Sigmoid colon (tissue), 4 donors: ENCODE results near the gene CUX1.

ENCODE experiments used
- POLR2AphosphoS5 ChIP-seq, 4 donors: sonication (generic); formaldehyde crosslinking; IDR thresholded peaks; one replicate each; pipeline ENCODE4 v1.6.1; 2017; ENCODE audit warnings: antibody characterized with exemption in 4 of 4
- TF ChIP-seq, protein P1 (sequence below), 4 experiments: fragments of 450-650 bp in 3 of 4; fragments of 200-600 bp in 1 of 4; IDR thresholded peaks; one replicate each; pipeline ENCODE4 v1.5.1; 2016 to 2019; ENCODE audit warnings: antibody characterized with exemption in 4 of 4, mild to moderate bottlenecking in 3 of 4, moderate library complexity in 2 of 4

DNA sequence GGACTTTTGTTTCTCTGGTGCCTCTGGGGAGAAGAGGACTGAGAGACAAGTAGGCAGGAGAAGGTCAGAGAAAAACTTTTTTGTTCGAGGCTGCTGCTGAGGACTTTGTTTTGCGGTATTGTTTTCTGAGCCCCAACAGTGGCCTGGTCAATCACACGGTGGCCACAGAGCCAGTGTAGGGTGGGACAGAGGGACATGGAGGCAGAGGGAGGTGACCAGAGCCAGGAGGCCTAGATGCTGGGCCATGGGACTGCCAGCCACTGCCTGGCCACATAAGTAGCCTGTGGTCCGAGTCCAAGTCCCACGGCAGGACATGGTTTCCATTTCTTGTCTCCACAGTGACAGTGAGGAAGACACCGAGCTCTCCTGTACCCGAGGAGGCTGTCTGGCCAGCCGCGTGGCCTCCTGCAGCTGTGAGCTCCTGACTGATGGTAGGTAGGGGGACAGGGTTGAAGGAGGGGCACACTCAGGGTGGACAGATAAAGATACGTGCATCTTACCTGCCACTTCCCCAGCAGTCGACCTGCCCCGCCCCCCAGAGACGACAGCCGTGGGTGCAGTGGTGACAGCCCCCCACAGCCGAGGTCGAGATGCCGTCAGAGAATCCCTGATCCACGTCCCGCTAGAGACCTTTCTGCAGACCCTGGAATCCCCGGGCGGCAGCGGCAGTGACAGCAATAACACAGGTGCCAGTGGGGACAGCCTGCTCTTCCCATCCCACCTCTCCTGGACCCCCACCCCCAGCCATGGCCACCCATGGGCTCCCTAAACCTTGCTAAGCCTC, 496.8 kb downstream of the CUX1 start:
- TF ChIP-seq, protein P1, sequence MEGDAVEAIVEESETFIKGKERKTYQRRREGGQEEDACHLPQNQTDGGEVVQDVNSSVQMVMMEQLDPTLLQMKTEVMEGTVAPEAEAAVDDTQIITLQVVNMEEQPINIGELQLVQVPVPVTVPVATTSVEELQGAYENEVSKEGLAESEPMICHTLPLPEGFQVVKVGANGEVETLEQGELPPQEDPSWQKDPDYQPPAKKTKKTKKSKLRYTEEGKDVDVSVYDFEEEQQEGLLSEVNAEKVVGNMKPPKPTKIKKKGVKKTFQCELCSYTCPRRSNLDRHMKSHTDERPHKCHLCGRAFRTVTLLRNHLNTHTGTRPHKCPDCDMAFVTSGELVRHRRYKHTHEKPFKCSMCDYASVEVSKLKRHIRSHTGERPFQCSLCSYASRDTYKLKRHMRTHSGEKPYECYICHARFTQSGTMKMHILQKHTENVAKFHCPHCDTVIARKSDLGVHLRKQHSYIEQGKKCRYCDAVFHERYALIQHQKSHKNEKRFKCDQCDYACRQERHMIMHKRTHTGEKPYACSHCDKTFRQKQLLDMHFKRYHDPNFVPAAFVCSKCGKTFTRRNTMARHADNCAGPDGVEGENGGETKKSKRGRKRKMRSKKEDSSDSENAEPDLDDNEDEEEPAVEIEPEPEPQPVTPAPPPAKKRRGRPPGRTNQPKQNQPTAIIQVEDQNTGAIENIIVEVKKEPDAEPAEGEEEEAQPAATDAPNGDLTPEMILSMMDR (IDR thresholded peaks at IDR 0.05): no peak
- no peak for TF ChIP-seq POLR2AphosphoS5 (IDR thresholded peaks at IDR 0.05)
